AG04449 (cell line): ENCODE results near the gene BLVRB.

Source experiments
- CTCF ChIA-PET: fragments of 350-600 bp; formaldehyde crosslinking; extraction: SDS; loops from one replicate; lab custom pipeline; 2021; ENCODE audit warnings: antibody characterized with exemption; lab: Yijun Ruan, JAX
- POLR2A ChIA-PET: fragments of 400-600, 350-600 bp; formaldehyde crosslinking; extraction: SDS; loops from one replicate; lab custom pipeline; 2020; ENCODE audit warnings: antibody characterized with exemption, inconsistent platforms; lab: Yijun Ruan, JAX
- DNase-seq: peaks from one replicate; pipeline ENCODE4 v3.0.0-alpha.2; 2010; ENCODE audit warnings: low read depth, low spot score
- H3K4me3 ChIP-seq: 2 replicates; pipeline ENCODE4 v1.5.1; 2011; ENCODE audit warnings: low read depth, mild to moderate bottlenecking, control low read depth, low read length
- CTCF ChIP-seq: IDR thresholded peaks from one replicate; pipeline ENCODE4 v1.5.1; 2011; ENCODE audit warnings: mild to moderate bottlenecking, moderate library complexity, low read length, control low read depth, inconsistent platforms; ENCODE audit not compliant: insufficient read depth; ENCODE audit errors: missing control alignments

Gene BLVRB

GRCh38 chr19:40472516-40472915 lies 7.0 kb upstream of the BLVRB start:
- no peak overlapping the region for H3K4me3 ChIP-seq
- ChIA-PET CTCF (no interaction called here), POLR2A (no interaction called here)
- no peak for DNase-seq
- TF ChIP-seq CTCF, result no peak

GRCh38 chr19:40471111-40471510 lies 5.6 kb upstream of the BLVRB start:
- POLR2A ChIA-PET, result no interaction called here
- CTCF ChIA-PET, result no interaction called here
- TF ChIP-seq CTCF, result no peak
- no peak overlapping the region for H3K4me3 ChIP-seq
- no peak for DNase-seq

GRCh38 chr19:40469011-40469410 lies 3.5 kb upstream of the BLVRB start:
- H3K4me3 ChIP-seq, result no peak overlapping the region
- CTCF ChIA-PET, result interaction anchor here (0.7 to 0.8 kb wide), 2 partner anchors 130 to 163 kb away, joined by 3 read pairs; no protein-coding TSS in a partner anchor
- POLR2A ChIA-PET, result no interaction called here
- TF ChIP-seq CTCF, result no peak
- DNase-seq, result no peak

GRCh38 chr19:40466985-40467734 lies 1.6 kb upstream of the BLVRB start, which contains the start of gene SPTBN4:
Gene SPTBN4, plus strand, starts transcription at chr19:40467001. Its CDS starts 5,621 bp downstream, at chr19:40472622.
- no peak for TF ChIP-seq CTCF
- POLR2A ChIA-PET, result interaction anchor here (0.7 kb wide), 1 partner anchor 104 kb away, joined by 3 read pairs; no protein-coding TSS in a partner anchor
- no peak for DNase-seq

GRCh38 chr19:40466219-40466984 lies 857 bp upstream of the BLVRB start:
- H3K4me3 ChIP-seq, result peak overlapping the region; percentile 49
- TF ChIP-seq CTCF, result no peak
- POLR2A ChIA-PET, result interaction anchor here (0.5 to 1.6 kb wide), 7 partner anchors 24 to 284 kb away, joined by 3 to 8 read pairs (median 4); partner anchors contain the start of genes ACTMAP and SERTAD1
- DNase-seq, result no peak
- CTCF ChIA-PET, result interaction anchor here (0.6 to 5.0 kb wide), 11 partner anchors 8 to 168 kb away, joined by 3 to 75 read pairs (median 12); partner anchors contain the start of genes C19orf47 and SERTAD1

More at GRCh38 chr19:40466985-40467734, 1.6 kb upstream of the BLVRB start, which contains the start of gene SPTBN4:
- H3K4me3 ChIP-seq, result peak within 1 kb of the TSS; percentile 49
- CTCF ChIA-PET, result interaction anchor here (1.8 kb wide), 1 partner anchor 168 kb away, joined by 8 read pairs; no protein-coding TSS in a partner anchor
